Chondrocyte (in vitro differentiated cells): ENCODE data around the gene IL31RA. TPM values are rescaled to one million over a fixed set of nuclear protein-coding genes. Genes with fewer than 3 reads are reported as not detected.

ENCODE experiments used
- DNase-seq: peaks from one replicate; pipeline ENCODE4 v3.0.0; 2021; ENCODE audit warnings: mixed read lengths, low spot score
- H3K27ac Mint-ChIP-seq: one replicate; pipeline ENCODE4 v1.8.0; 2021; ENCODE audit warnings: mild to moderate bottlenecking, moderate library complexity, mixed read lengths; ENCODE audit not compliant: unreplicated experiment
- H3K27me3 Mint-ChIP-seq: 2 replicates; pipeline ENCODE4 v1.8.0; 2021; ENCODE audit warnings: low read depth, mixed read lengths
- H3K36me3 Mint-ChIP-seq: 2 replicates; pipeline ENCODE4 v1.8.0; 2021; ENCODE audit warnings: low read depth, mixed read lengths
- H3K4me1 Mint-ChIP-seq: 2 replicates; pipeline ENCODE4 v1.8.0; 2021; ENCODE audit warnings: low read depth, mild to moderate bottlenecking, mixed read lengths
- H3K4me3 Mint-ChIP-seq: one replicate; pipeline ENCODE4 v1.8.0; 2021; ENCODE audit warnings: mild to moderate bottlenecking, moderate library complexity, mixed read lengths; ENCODE audit not compliant: unreplicated experiment
- H3K9me3 Mint-ChIP-seq: 2 replicates; pipeline ENCODE4 v1.8.0; 2021; ENCODE audit warnings: low read depth, mixed read lengths
- CTCF ChIP-seq: fragments of 200-600 bp; sonication (generic); IDR thresholded peaks from 2 replicates; pipeline ENCODE4 v1.5.0; 2021; ENCODE audit warnings: antibody characterized with exemption, mild to moderate bottlenecking, moderate library complexity
- total RNA-seq: library from RNA; stranded (reverse); gene quantifications from 3 replicates; pipeline ENCODE4 v1.2.1, GENCODE V29; 2021

The IL31RA gene
- total RNA-seq, 1 donor from 2014 or later, result 1.9 TPM

DNA sequence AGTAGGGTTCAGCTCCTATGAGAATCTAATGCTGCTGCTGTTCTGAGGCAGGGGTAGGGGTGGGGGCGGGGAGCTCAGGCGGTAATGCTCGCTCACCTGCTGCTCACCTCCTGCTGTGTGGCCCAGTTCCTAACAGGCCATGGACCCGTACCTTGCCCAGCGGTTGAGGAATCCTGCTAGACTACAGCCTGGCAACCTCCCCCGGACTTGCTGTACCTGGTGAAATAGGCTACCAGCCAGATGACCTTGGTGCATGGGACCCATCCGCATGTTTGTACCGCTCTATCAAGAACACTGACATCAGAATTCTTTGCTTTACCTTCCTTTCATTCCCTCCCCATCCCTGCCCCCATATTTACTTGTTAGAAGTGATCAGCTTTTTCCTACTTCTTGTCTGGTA, 15.3 kb downstream of the IL31RA start:
- Mint-ChIP-seq H3K4me1 (peaks cover 8% of the 10 kb centered on the region), H3K27me3 (no peaks in the 10 kb centered on the region), H3K27ac (no peak overlapping the region), H3K4me3 (no peak overlapping the region), H3K9me3 (peaks cover 2% of the 10 kb centered on the region), H3K36me3 (peaks cover 2% of the 10 kb centered on the region)
- DNase-seq, result no peak
- no peak for TF ChIP-seq CTCF

- Mint-ChIP-seq H3K9me3 (no peaks in the 10 kb centered on the region), H3K4me3 (no peak overlapping the region), H3K36me3 (no peaks in the 10 kb centered on the region), H3K27ac (no peak overlapping the region), H3K27me3 (no peaks in the 10 kb centered on the region), H3K4me1 (peaks cover 8% of the 10 kb centered on the region)
- no peak for DNase-seq
- no peak for TF ChIP-seq CTCF
These were observed 15.8 kb downstream of the IL31RA start for GRCh38 chr5:55866934-55867333.

DNA sequence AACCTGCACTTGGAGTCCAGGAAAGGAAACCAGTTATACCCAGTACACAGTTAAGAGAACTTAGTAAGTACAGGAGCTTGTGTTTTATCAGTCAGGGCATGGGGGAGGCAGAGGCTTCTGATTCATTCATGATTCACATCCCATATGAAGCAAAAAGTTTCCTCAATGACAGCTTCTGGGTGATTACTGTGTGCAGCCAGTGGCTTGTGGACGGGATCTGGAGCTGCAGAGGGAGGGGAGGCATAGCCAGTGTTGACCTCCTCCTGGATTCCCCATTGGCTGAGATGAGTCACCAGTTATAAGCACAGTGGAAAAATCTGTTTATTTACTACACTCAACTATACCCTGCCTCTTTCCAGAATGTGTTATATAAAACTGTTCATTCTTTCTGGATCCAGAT, 17.7 kb downstream of the IL31RA start:
- H3K36me3 Mint-ChIP-seq, result no peaks in the 10 kb centered on the region
- H3K4me1 Mint-ChIP-seq, result peaks cover 8% of the 10 kb centered on the region
- no peak for TF ChIP-seq CTCF
- no peak overlapping the region for H3K4me3 Mint-ChIP-seq
- H3K9me3 Mint-ChIP-seq, result no peaks in the 10 kb centered on the region
- no peaks in the 10 kb centered on the region for H3K27me3 Mint-ChIP-seq
- no peak for DNase-seq
- peak overlapping the region; percentile 79 for H3K27ac Mint-ChIP-seq

GRCh38 chr5:55869847-55870246, 18.7 kb downstream of the IL31RA start:
- Mint-ChIP-seq H3K4me1 (peaks cover 8% of the 10 kb centered on the region), H3K36me3 (no peaks in the 10 kb centered on the region), H3K4me3 (no peak overlapping the region), H3K9me3 (peaks cover 2% of the 10 kb centered on the region), H3K27me3 (no peaks in the 10 kb centered on the region), H3K27ac (no peak overlapping the region)
- no peak for TF ChIP-seq CTCF
- no peak for DNase-seq

DNA sequence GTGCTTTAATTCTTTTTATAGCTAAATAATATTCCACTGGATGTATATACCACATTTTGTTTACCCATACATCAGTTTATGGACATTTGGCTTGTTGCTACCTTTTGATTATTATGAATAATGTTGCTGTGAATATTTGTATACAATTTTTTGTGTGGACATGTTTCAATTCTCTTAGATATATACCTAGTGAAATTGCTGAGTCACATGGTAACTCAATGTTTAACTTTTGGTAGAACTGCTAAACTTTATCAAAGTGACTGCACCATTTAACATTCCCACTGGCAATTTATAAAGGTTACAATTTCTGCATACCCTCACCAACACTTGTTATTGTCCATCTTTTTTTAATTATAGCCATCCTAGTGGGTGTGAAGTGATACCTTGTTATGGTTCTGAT, 22.1 kb downstream of the IL31RA start:
- no peak for DNase-seq
- Mint-ChIP-seq H3K36me3 (no peaks in the 10 kb centered on the region), H3K4me1 (peaks cover 8% of the 10 kb centered on the region), H3K27me3 (no peaks in the 10 kb centered on the region), H3K9me3 (peaks cover 15% of the 10 kb centered on the region), H3K4me3 (no peak overlapping the region), H3K27ac (no peak overlapping the region)
- no peak for TF ChIP-seq CTCF
